ENCODE measurements around the gene PSTK.

The PSTK gene

GRCh38 chr10:123019941-123020703 lies 39.9 kb downstream of the PSTK start:
- DNase-seq (ENCODE audit: low spot score), result no peak

GRCh38 chr10:123021517-123021916 lies 41.3 kb downstream of the PSTK start:
- DNase-seq (ENCODE audit: low spot score), result no peak

GRCh38 chr10:123024540-123024939 lies 44.3 kb downstream of the PSTK start:
- no peak for DNase-seq (ENCODE audit: low spot score)

- DNase-seq (ENCODE audit: low spot score), result no peak
These were observed 46.1 kb downstream of the PSTK start for GRCh38 chr10:123026302-123026701.

- no peak for DNase-seq (ENCODE audit: low spot score)
These were observed 47.7 kb downstream of the PSTK start for GRCh38 chr10:123027861-123028260.

- no peak for DNase-seq (ENCODE audit: low spot score)
These were observed 50.9 kb downstream of the PSTK start for GRCh38 chr10:123031124-123031523.

- DNase-seq (ENCODE audit: low spot score), result no peak
These were observed 54.1 kb downstream of the PSTK start for GRCh38 chr10:123034332-123034731.

- DNase-seq (ENCODE audit: low spot score), result no peak
These were observed 55.4 kb downstream of the PSTK start for GRCh38 chr10:123035467-123036086.

GRCh38 chr10:123038782-123039631 lies 58.8 kb downstream of the PSTK start:
- DNase-seq (ENCODE audit: low spot score), result no peak

GRCh38 chr10:123039632-123039930 lies 59.4 kb downstream of the PSTK start:
- DNase-seq (ENCODE audit: low spot score), result no peak
